ENCODE data around the gene CLDND2.

The CLDND2 gene

GRCh38 chr19:51331716-51332115 is 37.1 kb downstream of the CLDND2 start:
- no peak for TF ChIP-seq SPI1 (IDR thresholded peaks at IDR 0.05; ENCODE audit: borderline replicate concordance, low read depth)
- TF ChIP-seq, protein P1, sequence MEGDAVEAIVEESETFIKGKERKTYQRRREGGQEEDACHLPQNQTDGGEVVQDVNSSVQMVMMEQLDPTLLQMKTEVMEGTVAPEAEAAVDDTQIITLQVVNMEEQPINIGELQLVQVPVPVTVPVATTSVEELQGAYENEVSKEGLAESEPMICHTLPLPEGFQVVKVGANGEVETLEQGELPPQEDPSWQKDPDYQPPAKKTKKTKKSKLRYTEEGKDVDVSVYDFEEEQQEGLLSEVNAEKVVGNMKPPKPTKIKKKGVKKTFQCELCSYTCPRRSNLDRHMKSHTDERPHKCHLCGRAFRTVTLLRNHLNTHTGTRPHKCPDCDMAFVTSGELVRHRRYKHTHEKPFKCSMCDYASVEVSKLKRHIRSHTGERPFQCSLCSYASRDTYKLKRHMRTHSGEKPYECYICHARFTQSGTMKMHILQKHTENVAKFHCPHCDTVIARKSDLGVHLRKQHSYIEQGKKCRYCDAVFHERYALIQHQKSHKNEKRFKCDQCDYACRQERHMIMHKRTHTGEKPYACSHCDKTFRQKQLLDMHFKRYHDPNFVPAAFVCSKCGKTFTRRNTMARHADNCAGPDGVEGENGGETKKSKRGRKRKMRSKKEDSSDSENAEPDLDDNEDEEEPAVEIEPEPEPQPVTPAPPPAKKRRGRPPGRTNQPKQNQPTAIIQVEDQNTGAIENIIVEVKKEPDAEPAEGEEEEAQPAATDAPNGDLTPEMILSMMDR (IDR thresholded peaks at IDR 0.05; ENCODE audit: insufficient read depth, low read length) = no peak
- no peak for TF ChIP-seq GABPA (IDR thresholded peaks at IDR 0.05; ENCODE audit: low read depth)
- no peak for DNase-seq (ENCODE audit: low read depth in 1 of 2, low spot score in 1 of 2)
- H3K4me3 ChIP-seq (replicated peaks; ENCODE audit: insufficient read depth, low read length) = no peak overlapping the region
- peaks cover 8% of the 10 kb centered on the region for H3K27me3 ChIP-seq (ENCODE audit: insufficient read depth, poor library complexity, severe bottlenecking)
- no peak overlapping the region for H3K27ac ChIP-seq (replicated peaks)

DNA sequence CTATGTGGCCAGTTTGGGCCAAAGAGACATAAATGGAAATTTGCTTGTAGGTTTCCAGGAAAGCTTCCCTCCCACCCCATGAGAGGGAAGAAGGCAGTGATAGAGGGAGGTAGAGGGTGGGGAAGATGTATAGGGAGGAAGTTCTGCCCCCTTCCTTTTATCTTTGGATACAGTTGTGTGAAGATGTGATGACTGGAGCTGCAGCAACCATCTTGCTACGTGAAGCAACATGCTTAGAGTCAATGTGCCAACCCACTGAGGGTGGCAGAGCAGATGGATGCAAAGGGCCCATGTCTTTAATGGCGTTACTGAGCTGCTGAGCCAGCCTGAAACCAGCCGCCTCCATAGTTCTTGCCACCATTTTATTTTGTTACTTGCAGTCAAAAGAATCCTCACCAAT is 37.6 kb downstream of the CLDND2 start:
- TF ChIP-seq, protein P1 (IDR thresholded peaks at IDR 0.05; ENCODE audit: insufficient read depth, low read length) = no peak
- TF ChIP-seq SPI1 (IDR thresholded peaks at IDR 0.05; ENCODE audit: borderline replicate concordance, low read depth) = no peak
- TF ChIP-seq, protein P2, sequence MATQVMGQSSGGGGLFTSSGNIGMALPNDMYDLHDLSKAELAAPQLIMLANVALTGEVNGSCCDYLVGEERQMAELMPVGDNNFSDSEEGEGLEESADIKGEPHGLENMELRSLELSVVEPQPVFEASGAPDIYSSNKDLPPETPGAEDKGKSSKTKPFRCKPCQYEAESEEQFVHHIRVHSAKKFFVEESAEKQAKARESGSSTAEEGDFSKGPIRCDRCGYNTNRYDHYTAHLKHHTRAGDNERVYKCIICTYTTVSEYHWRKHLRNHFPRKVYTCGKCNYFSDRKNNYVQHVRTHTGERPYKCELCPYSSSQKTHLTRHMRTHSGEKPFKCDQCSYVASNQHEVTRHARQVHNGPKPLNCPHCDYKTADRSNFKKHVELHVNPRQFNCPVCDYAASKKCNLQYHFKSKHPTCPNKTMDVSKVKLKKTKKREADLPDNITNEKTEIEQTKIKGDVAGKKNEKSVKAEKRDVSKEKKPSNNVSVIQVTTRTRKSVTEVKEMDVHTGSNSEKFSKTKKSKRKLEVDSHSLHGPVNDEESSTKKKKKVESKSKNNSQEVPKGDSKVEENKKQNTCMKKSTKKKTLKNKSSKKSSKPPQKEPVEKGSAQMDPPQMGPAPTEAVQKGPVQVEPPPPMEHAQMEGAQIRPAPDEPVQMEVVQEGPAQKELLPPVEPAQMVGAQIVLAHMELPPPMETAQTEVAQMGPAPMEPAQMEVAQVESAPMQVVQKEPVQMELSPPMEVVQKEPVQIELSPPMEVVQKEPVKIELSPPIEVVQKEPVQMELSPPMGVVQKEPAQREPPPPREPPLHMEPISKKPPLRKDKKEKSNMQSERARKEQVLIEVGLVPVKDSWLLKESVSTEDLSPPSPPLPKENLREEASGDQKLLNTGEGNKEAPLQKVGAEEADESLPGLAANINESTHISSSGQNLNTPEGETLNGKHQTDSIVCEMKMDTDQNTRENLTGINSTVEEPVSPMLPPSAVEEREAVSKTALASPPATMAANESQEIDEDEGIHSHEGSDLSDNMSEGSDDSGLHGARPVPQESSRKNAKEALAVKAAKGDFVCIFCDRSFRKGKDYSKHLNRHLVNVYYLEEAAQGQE (IDR thresholded peaks at IDR 0.05; ENCODE audit: insufficient replicate concordance, low read depth) = no peak
- no peak for TF ChIP-seq POLR2AphosphoS5 (IDR thresholded peaks at IDR 0.05; ENCODE audit: low read depth)
- no peak for TF ChIP-seq GABPA (IDR thresholded peaks at IDR 0.05; ENCODE audit: low read depth)
- H3K4me3 ChIP-seq (replicated peaks; ENCODE audit: insufficient read depth, low read length) = no peak overlapping the region
- H3K27me3 ChIP-seq (ENCODE audit: insufficient read depth, poor library complexity, severe bottlenecking) = peaks cover 8% of the 10 kb centered on the region
- DNase-seq (ENCODE audit: low read depth in 1 of 2, low spot score in 1 of 2) = no peak
- H3K27ac ChIP-seq (replicated peaks) = no peak overlapping the region

DNA sequence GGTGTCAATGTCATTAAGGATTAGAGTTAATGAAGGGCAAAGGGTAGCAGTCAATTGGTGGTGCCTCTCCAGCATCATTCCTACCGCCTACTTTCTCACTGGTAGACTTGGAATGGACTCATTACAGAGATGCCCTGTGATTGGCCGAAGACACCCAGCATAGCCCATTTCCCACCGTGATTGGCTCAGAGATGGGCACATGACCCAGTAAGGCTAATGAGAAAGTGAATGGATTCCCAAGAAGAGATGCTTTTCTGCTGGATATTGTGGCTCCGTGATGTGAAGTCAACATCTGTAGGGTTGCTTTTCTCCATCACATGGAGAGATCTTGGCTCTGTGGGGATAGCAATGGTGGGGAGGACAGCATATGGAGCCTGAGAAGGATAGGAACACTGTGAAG is 38.4 kb downstream of the CLDND2 start:
- H3K4me3 ChIP-seq (replicated peaks; ENCODE audit: insufficient read depth, low read length) = no peak overlapping the region
- DNase-seq (ENCODE audit: low read depth in 1 of 2, low spot score in 1 of 2) = no peak
- no peak for TF ChIP-seq GABPA (IDR thresholded peaks at IDR 0.05; ENCODE audit: low read depth)
- TF ChIP-seq, protein P1 (IDR thresholded peaks at IDR 0.05; ENCODE audit: insufficient read depth, low read length) = no peak
- TF ChIP-seq, protein P2 (IDR thresholded peaks at IDR 0.05; ENCODE audit: insufficient replicate concordance, low read depth) = no peak
- no peak for TF ChIP-seq POLR2AphosphoS5 (IDR thresholded peaks at IDR 0.05; ENCODE audit: low read depth)
- no peak for TF ChIP-seq SPI1 (IDR thresholded peaks at IDR 0.05; ENCODE audit: borderline replicate concordance, low read depth)
- H3K27me3 ChIP-seq (ENCODE audit: insufficient read depth, poor library complexity, severe bottlenecking) = peaks cover 8% of the 10 kb centered on the region
- no peak overlapping the region for H3K27ac ChIP-seq (replicated peaks)

- Histone ChIP-seq H3K27me3 (ENCODE audit: insufficient read depth, poor library complexity, severe bottlenecking) (peaks cover 10% of the 10 kb centered on the region), H3K27ac (replicated peaks) (no peak overlapping the region), H3K4me3 (replicated peaks; ENCODE audit: insufficient read depth, low read length) (no peak overlapping the region)
- TF ChIP-seq SPI1 (IDR thresholded peaks at IDR 0.05; ENCODE audit: borderline replicate concordance, low read depth) (no peak), POLR2AphosphoS5 (IDR thresholded peaks at IDR 0.05; ENCODE audit: low read depth) (no peak), GABPA (IDR thresholded peaks at IDR 0.05; ENCODE audit: low read depth) (no peak)
- TF ChIP-seq, protein P1 (IDR thresholded peaks at IDR 0.05; ENCODE audit: insufficient read depth, low read length) = no peak
- TF ChIP-seq, protein P2 (IDR thresholded peaks at IDR 0.05; ENCODE audit: insufficient replicate concordance, low read depth) = no peak
- DNase-seq (ENCODE audit: low read depth in 1 of 2, low spot score in 1 of 2) = no peak
These were observed 39.4 kb downstream of the CLDND2 start for GRCh38 chr19:51329411-51329810.
